ENCODE measurements around the gene FANCC.

The FANCC gene

GRCh38 chr9:95090023-95090791, 227.3 kb downstream of the FANCC start:
- no peak for DNase-seq (ENCODE audit: low spot score)
- H3K27ac ChIP-seq, result peak overlapping the region; percentile 98
- ChIA-PET CTCF (interaction anchor here (0.5 to 0.7 kb wide), 2 partner anchors 47 to 563 kb away, joined by 3 to 4 read pairs; no protein-coding TSS in a partner anchor), POLR2A (ENCODE audit: low non-redundant PET) (no interaction called here)
- no peak for TF ChIP-seq CTCF (conservative IDR thresholded peaks at IDR 0.05; ENCODE audit: low read depth)

GRCh38 chr9:95089257-95090022, 228.1 kb downstream of the FANCC start:
- no peak for DNase-seq (ENCODE audit: low spot score)
- POLR2A ChIA-PET (ENCODE audit: low non-redundant PET), result no interaction called here
- CTCF ChIA-PET, result interaction anchor here (0.5 to 0.8 kb wide), 4 partner anchors 16 to 562 kb away, joined by 3 to 4 read pairs (median 4); no protein-coding TSS in a partner anchor
- TF ChIP-seq CTCF (conservative IDR thresholded peaks at IDR 0.05; ENCODE audit: low read depth), result no peak
- peak overlapping the region; percentile 98 for H3K27ac ChIP-seq

- ChIA-PET POLR2A (ENCODE audit: low non-redundant PET) (no interaction called here), CTCF (interaction anchor here (0.5 to 1.3 kb wide), 4 partner anchors 12 to 305 kb away, joined by 3 to 6 read pairs (median 4); no protein-coding TSS in a partner anchor)
- H3K27ac ChIP-seq, result peak overlapping the region; percentile 98
- no peak for DNase-seq (ENCODE audit: low spot score)
- TF ChIP-seq CTCF (conservative IDR thresholded peaks at IDR 0.05; ENCODE audit: low read depth), result no peak
Measured at GRCh38 chr9:95088421-95089161, 228.9 kb downstream of the FANCC start.

GRCh38 chr9:95087659-95088242, 229.8 kb downstream of the FANCC start:
- H3K27ac ChIP-seq, result peak overlapping the region; percentile 98
- ChIA-PET POLR2A (ENCODE audit: low non-redundant PET) (no interaction called here), CTCF (interaction anchor here (0.8 to 1.3 kb wide), 3 partner anchors 13 to 40 kb away, joined by 3 to 6 read pairs (median 5); no protein-coding TSS in a partner anchor)
- TF ChIP-seq CTCF (conservative IDR thresholded peaks at IDR 0.05; ENCODE audit: low read depth), result no peak; the same call in 1 of the 2 replicates
- DNase-seq (ENCODE audit: low spot score), result peak; percentile 62

GRCh38 chr9:95086564-95086955, 230.9 kb downstream of the FANCC start:
- CTCF ChIA-PET, result interaction anchor here (0.6 to 0.9 kb wide), 2 partner anchors 397 to 405 kb away, joined by 3 read pairs; no protein-coding TSS in a partner anchor
- H3K27ac ChIP-seq, result peak overlapping the region; percentile 98
- no peak for TF ChIP-seq CTCF (conservative IDR thresholded peaks at IDR 0.05; ENCODE audit: low read depth)
- DNase-seq (ENCODE audit: low spot score), result no peak
- POLR2A ChIA-PET (ENCODE audit: low non-redundant PET), result no interaction called here

Data from RWPE1 (cell line).